Measurements from ENCODE around the gene PGAP3.
"Not testable (repeated sequence)": the region's sequence is repeated elsewhere in the genome, so short reads cannot be mapped to it uniquely, and the experiment has no call there.

PGAP3 gene

GRCh38 chr17:39716073-39716818, 28.4 kb upstream of the PGAP3 start:
- Mint-ChIP-seq H3K36me3 (ENCODE audit: low read depth) (peaks cover 47% of the 10 kb centered on the region), H3K27ac (no peak overlapping the region)

GRCh38 chr17:39715375-39716072, 27.7 kb upstream of the PGAP3 start:
- Mint-ChIP-seq H3K36me3 (ENCODE audit: low read depth) (peaks cover 48% of the 10 kb centered on the region), H3K27ac (no peak overlapping the region), H3K4me1 (no peaks in the 10 kb centered on the region), H3K4me3 (no peak overlapping the region), H3K9me3 (no peaks in the 10 kb centered on the region), H3K27me3 (ENCODE audit: low read depth) (no peaks in the 10 kb centered on the region)
- TF ChIP-seq CTCF (IDR thresholded peaks at IDR 0.05; ENCODE audit: unreplicated experiment in 3 of 3) = no peak

More at GRCh38 chr17:39716073-39716818, 28.4 kb upstream of the PGAP3 start:
- H3K4me3 Mint-ChIP-seq = no peak overlapping the region
- no peaks in the 10 kb centered on the region for H3K27me3 Mint-ChIP-seq (ENCODE audit: low read depth)
- H3K9me3 Mint-ChIP-seq = no peaks in the 10 kb centered on the region
- no peaks in the 10 kb centered on the region for H3K4me1 Mint-ChIP-seq
- TF ChIP-seq CTCF (IDR thresholded peaks at IDR 0.05; ENCODE audit: unreplicated experiment in 3 of 3) = no peak

GRCh38 chr17:39714234-39714633, 26.4 kb upstream of the PGAP3 start:
- Mint-ChIP-seq H3K27me3 (ENCODE audit: low read depth) (no peaks in the 10 kb centered on the region), H3K9me3 (no peaks in the 10 kb centered on the region), H3K27ac (no peak overlapping the region), H3K36me3 (ENCODE audit: low read depth) (peaks cover 51% of the 10 kb centered on the region), H3K4me3 (no peak overlapping the region), H3K4me1 (peaks cover 6% of the 10 kb centered on the region)
- no peak for TF ChIP-seq CTCF (IDR thresholded peaks at IDR 0.05; ENCODE audit: unreplicated experiment in 3 of 3)

GRCh38 chr17:39711851-39712250, 24.0 kb upstream of the PGAP3 start:
- Mint-ChIP-seq H3K36me3 (ENCODE audit: low read depth) (peaks cover 51% of the 10 kb centered on the region), H3K4me3 (no peak overlapping the region), H3K4me1 (peaks cover 17% of the 10 kb centered on the region), H3K27ac (no peak overlapping the region), H3K27me3 (ENCODE audit: low read depth) (no peaks in the 10 kb centered on the region), H3K9me3 (no peaks in the 10 kb centered on the region)
- TF ChIP-seq CTCF (IDR thresholded peaks at IDR 0.05; ENCODE audit: unreplicated experiment in 3 of 3) = no peak

DNA sequence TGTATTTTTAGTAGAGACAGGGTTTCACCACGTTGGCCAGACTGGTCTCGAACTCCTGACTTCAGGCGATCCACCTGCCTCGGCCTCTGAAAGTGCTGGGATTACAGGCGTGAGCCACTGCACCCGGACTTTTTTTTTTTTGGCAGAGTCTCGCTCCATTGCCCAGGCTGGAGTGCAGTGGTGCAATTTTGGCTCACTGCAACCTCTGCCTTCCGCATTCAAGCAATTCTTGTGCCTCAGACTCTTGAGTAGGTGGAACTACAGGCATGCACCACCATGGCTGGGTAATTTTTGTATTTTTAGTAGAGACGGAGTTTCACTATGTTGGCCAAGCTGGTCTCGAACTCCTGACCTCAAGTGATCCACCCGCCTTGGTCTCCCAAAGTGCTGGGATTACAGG, 23.2 kb upstream of the PGAP3 start:
- not testable (repeated sequence) for H3K9me3 Mint-ChIP-seq; H3K4me3 Mint-ChIP-seq; H3K27ac Mint-ChIP-seq; H3K27me3 Mint-ChIP-seq (ENCODE audit: low read depth)
- Mint-ChIP-seq H3K4me1 (peaks cover 17% of the 10 kb centered on the region), H3K36me3 (ENCODE audit: low read depth) (peaks cover 46% of the 10 kb centered on the region)

GRCh38 chr17:39709998-39710964, 22.4 kb upstream of the PGAP3 start:
- Mint-ChIP-seq H3K4me3 (no peak overlapping the region), H3K4me1 (peaks cover 25% of the 10 kb centered on the region), H3K36me3 (ENCODE audit: low read depth) (peaks cover 46% of the 10 kb centered on the region), H3K9me3 (no peaks in the 10 kb centered on the region), H3K27ac (no peak overlapping the region), H3K27me3 (ENCODE audit: low read depth) (no peaks in the 10 kb centered on the region)
- no peak for TF ChIP-seq CTCF (IDR thresholded peaks at IDR 0.05; ENCODE audit: unreplicated experiment in 3 of 3)
